ENCODE results near the gene PROKR2. TPM values are rescaled to one million over a fixed set of nuclear protein-coding genes. Genes with fewer than 3 reads are reported as not detected.

Gene PROKR2
- total RNA-seq, 3 donors from 2014 or later (not counting 1 experiment from before 2014, with no cell fraction given), result not detected

- Histone ChIP-seq H3K4me3 (ENCODE audit: low read length) (no peak overlapping the region), H3K4me1 (ENCODE audit: control insufficient read depth, insufficient read depth, low read length) (peaks cover 23% of the 10 kb centered on the region), H3K27me3 (ENCODE audit: control insufficient read depth, insufficient read depth, low read length) (no peaks in the 10 kb centered on the region), H3K9me3 (ENCODE audit: control insufficient read depth, insufficient read depth, low read length) (no peaks in the 10 kb centered on the region), H3K27ac (ENCODE audit: low read length) (peak overlapping the region; percentile 35), H3K36me3 (ENCODE audit: control insufficient read depth, insufficient read depth, low read length) (no peaks in the 10 kb centered on the region)
- intact Hi-C loops (cut with micrococcal nuclease), result no loop called here
- no peak for TF ChIP-seq CTCF (IDR thresholded peaks at IDR 0.05)
- Mint-ChIP-seq H3K9me3 (no peaks in the 10 kb centered on the region), H3K36me3 (no peaks in the 10 kb centered on the region), H3K27me3 (ENCODE audit: low read depth in 2 of 2) (peaks cover 0 to 10% of the 10 kb centered on the region in 2 donors), H3K4me1 (peaks cover 31 to 44% of the 10 kb centered on the region in 2 donors), H3K27ac (peak overlapping the region in 1 of 2 donors; percentile 76), H3K4me3 (no peak overlapping the region)
- no peak for ATAC-seq
- DNase-seq, result no peak
- 65% methylated on average over 3 of the region's 3 CpGs for WGBS (ENCODE audit: insufficient coverage)
These were observed 48.3 kb downstream of the PROKR2 start for GRCh38 chr20:5268449-5268848.

- peak in 1 of 2 donors; percentile 11 for DNase-seq
- ATAC-seq, result peak; percentile 57 to 86 (median 77)
- Histone ChIP-seq H3K27me3 (ENCODE audit: control insufficient read depth, insufficient read depth, low read length) (no peaks in the 10 kb centered on the region), H3K9me3 (ENCODE audit: control insufficient read depth, insufficient read depth, low read length) (no peaks in the 10 kb centered on the region), H3K4me3 (ENCODE audit: low read length) (no peak overlapping the region), H3K36me3 (ENCODE audit: control insufficient read depth, insufficient read depth, low read length) (no peaks in the 10 kb centered on the region), H3K4me1 (ENCODE audit: control insufficient read depth, insufficient read depth, low read length) (peaks cover 23% of the 10 kb centered on the region), H3K27ac (ENCODE audit: low read length) (peak overlapping the region; percentile 35)
- peak overlapping the region; percentile 70 for H3K4me3 Mint-ChIP-seq
- peaks cover 33 to 45% of the 10 kb centered on the region in 2 donors for H3K4me1 Mint-ChIP-seq
- TF ChIP-seq CTCF (IDR thresholded peaks at IDR 0.05), result no peak
- WGBS (ENCODE audit: insufficient coverage), result 8% methylated on average over 1 of the region's 1 CpG
- intact Hi-C loops (cut with micrococcal nuclease), result no loop called here
- no peaks in the 10 kb centered on the region for H3K9me3 Mint-ChIP-seq
- no peaks in the 10 kb centered on the region for H3K36me3 Mint-ChIP-seq
- H3K27ac Mint-ChIP-seq, result peak overlapping the region; percentile 73 to 76
- H3K27me3 Mint-ChIP-seq (ENCODE audit: low read depth in 2 of 2), result peaks cover 0 to under 1% of the 10 kb centered on the region in 2 donors
These were observed 49.7 kb downstream of the PROKR2 start for GRCh38 chr20:5267092-5267491.

Other genes with a start within 250 kb of the PROKR2 start
- gene TMEM230, start 203.9 kb downstream of the PROKR2 start, total RNA-seq, result 10 to 100 TPM; 49.9 to 67.4 (median 59.9) TPM
- 10 to 100 TPM; 41.5 to 50.6 (median 46.9) TPM for gene PCNA, start 197.0 kb downstream of the PROKR2 start, total RNA-seq
- gene CDS2, start 189.9 kb downstream of the PROKR2 start, total RNA-seq, result 10 to 100 TPM; 45.6 to 54.7 (median 53.8) TPM